SK-MEL-5 (cell line): ENCODE results near the gene EPHA5. TPM values are rescaled to one million over a fixed set of nuclear protein-coding genes. Genes with fewer than 3 reads are reported as not detected.

ENCODE experiments used
- DNase-seq: peaks from one replicate; pipeline ENCODE4 v3.0.0-alpha.2; 2016; ENCODE audit warnings: low read depth, low spot score
- in situ Hi-C: cut with HindIII; loops from 2 replicates; pipeline ENCODE4 v1.10.0; 2016; ENCODE audit warnings: low sequenced_read_pairs, high pct_unique_total_duplicates, low pct_unique_long_range_greater_than_20kb
- polyA plus RNA-seq, 2 experiments: library from polyadenylated mRNA; depleted of rRNA; stranded (reverse); fragments of >200 nt; gene quantifications; 2 replicates each; pipeline ENCODE4 v1.2.3, GENCODE V29; 2015
- total RNA-seq: library from RNA; depleted of rRNA; stranded (reverse); fragments of >200 nt; shearing (Covaris generic); gene quantifications from 2 replicates; pipeline ENCODE4 v1.2.3, GENCODE V29; 2014; rRNA removed

EPHA5 gene
- 6.0 and 8.7 TPM in 2 replicates for total RNA-seq
- 4.5 and 5.7 TPM in 2 replicates for polyA plus RNA-seq (2015; cell fraction: cytosol; rRNA removed)
- 5.2 TPM in 2 replicates for polyA plus RNA-seq (2015; cell fraction: nucleus; rRNA removed)

GRCh38 chr4:65670331-65671031, at the start of gene EPHA5:
TSS of gene EPHA5 (minus strand) at chr4:65670489. CDS start at chr4:65669742, 747 bp downstream.
- in situ Hi-C loops = no loop called here

GRCh38 chr4:65719635-65720034, 49.3 kb upstream of the EPHA5 start:
- DNase-seq = no peak
- in situ Hi-C loops = no loop called here

More at GRCh38 chr4:65670331-65671031, at the start of gene EPHA5:
- DNase-seq = peak; percentile 87

GRCh38 chr4:65698631-65699030, 28.3 kb upstream of the EPHA5 start:
- in situ Hi-C loops = no loop called here
- no peak for DNase-seq

- in situ Hi-C loops = no loop called here
- no peak for DNase-seq
These were observed 26.1 kb upstream of the EPHA5 start for GRCh38 chr4:65696436-65696835.

DNA sequence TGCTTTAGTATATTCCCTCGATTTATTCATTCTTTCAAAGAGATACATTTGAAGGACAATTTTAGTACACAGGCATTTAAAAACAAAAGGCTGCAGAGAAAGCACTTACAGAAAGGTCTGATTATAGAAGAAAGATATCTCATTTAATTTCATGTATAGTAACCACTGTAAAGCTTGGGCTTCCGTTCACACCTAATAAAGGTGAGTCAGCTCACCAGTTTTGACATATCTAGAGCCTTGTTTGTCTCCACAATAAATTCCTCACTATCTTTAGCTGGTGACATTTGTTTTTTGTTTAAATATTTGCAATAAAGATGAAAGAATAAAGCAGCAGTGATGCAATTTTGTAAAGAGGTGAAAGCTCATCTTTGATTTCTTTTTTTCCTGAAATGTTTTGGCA, 1.1 kb upstream of the EPHA5 start:
- no peak for DNase-seq
- in situ Hi-C loops = no loop called here

GRCh38 chr4:65670020-65670330, 314 bp downstream of the EPHA5 start:
- DNase-seq = no peak
- in situ Hi-C loops = no loop called here

- in situ Hi-C loops = no loop called here
- peak; percentile 19 for DNase-seq
These were observed 924 bp downstream of the EPHA5 start for GRCh38 chr4:65669111-65670019.

DNA sequence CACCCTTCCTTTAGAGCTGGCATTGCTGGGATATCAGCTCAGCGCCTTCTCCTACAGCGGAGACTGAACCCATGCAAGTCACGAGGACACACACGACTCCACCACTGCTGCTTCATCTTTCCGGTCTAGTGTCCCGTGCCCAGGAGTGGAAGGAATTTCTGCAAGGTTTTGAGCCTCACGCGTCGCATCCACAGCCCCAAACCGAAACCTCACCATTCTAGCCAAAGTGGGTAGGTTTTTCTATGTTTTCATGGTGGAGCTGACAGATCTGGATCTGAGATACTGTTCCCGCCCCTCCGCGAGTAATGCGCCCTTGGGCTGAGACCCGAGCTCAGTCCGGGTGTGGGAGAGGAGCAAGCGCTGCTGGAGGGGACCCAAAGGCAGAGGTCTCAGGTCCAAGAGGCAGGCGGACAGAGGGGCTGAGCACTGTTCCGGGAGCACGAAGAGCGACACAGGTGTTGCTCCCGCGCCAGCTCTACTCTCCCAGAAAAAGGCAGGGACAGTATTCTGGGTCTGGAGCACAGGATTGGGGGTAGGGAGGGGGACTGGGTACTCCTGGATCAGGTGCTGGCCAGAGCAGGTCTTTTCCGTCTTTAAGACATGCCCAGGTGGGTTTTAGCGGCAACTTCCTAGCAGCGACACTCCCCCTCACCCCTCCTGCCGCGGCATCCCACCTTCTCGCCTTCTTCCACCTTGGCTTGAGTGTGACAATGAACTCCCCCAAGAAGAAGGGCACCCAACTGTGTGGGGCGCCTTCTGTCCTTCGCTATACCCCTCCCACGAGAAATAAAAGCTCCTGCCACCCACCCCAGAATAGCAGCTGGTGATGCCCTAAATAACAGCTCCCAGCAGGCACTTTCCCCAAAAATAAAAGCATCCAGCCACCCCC, 1.8 kb downstream of the EPHA5 start:
- in situ Hi-C loops = no loop called here
- DNase-seq = peak; percentile 88

DNA sequence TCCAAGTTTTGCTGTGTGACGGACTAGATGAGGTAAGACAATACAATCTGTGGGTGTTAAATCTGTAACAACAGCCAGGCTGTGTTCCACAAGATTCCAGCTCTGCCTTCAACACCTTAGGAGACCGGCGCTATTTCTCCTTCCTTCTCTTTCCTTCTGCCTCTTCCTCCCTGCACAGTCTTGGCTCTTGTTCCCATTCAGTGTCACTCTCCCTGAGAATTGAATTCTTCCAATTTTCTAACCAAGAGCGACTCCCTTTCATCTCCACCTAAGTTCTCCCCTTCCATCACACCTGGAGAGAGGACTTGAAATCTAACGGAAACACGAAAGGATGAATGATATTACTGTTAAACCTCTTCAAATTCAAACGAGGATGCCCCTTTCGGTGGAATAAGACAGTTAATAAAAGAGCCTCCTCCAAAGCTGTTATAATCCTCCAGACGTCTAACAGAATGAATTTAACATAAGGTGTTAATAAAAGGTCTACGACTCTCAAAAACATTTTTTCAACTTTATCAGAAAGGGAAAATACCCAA, 2.7 kb downstream of the EPHA5 start:
- in situ Hi-C loops = no loop called here
- DNase-seq = no peak

DNA sequence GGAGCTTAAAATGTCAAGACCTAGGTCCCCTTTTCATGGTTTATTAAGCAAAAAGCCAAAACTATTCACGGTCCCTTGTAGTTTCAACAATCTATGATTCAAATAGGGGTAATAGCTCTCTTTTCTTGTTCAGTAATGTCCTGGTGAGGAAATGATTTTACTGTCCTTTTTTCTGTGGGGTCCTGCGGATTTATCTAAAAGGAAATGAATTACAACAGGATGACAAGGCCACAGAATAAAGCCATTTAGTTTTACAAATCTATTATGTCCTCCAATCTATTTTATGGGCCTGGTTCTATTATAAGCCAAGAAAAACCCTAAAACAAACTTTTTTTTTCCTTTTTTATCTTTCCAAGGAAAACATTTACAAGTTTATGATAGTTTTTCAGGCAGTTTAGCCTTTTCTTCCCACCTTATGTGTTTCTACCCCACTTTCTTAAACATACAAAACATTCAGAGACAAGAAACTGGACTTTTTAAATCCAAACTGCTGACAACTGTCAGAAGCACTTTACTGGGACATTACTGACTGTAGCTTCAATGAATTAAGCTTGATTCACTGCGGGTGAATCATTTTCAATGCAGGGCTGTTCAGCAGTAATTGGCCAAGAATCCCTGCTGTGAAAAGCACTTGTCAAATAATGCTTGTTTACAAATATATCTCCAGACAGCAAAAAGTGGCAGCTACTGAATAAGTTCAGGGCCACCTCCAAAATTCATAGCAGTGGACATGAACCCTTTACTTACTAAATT, 4.3 kb downstream of the EPHA5 start:
- peak; percentile 46 for DNase-seq
- in situ Hi-C loops = no loop called here

- in situ Hi-C loops = no loop called here
- DNase-seq = no peak
These were observed 8.8 kb downstream of the EPHA5 start for GRCh38 chr4:65661471-65661870.

- in situ Hi-C loops = no loop called here
- no peak for DNase-seq
These were observed 12.2 kb downstream of the EPHA5 start for GRCh38 chr4:65658117-65658516.

DNA sequence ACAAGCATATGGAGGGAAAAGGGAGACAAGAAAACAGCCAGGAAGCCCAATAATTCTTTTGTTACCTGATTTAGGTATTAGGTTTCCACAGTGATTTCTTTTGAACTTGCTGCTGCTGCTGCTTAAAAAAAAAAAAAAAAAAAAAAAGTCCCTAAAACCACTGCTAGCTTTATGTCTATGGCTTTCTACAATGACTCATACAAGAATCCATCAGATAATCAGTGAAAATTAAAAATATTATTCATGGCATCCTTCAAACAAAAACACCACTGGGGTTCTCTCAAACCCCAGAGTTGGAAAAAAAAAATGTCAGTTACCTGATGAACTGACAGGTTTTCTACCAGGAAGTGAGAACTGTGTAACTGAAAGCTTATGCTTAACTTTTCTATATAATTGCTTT, 14.3 kb downstream of the EPHA5 start:
- no peak for DNase-seq
- in situ Hi-C loops = no loop called here

DNA sequence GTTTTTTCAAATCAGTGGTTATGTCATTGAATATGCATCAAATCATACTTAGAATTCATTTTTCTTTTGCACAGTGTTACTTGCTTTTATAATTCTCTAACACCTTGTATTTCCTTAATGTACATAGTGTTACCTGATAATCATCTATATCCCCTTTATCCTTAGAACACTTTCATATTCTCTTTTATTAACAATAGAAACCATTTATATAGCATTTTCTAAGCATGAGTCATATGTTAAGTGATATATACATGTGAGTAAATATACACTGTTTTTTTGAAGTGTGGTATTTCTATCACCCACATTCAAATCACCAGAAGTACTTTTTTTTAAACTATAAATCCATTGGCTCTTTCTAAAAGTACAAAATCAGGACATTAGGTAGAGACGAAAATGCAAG, 15.3 kb downstream of the EPHA5 start:
- DNase-seq = no peak
- in situ Hi-C loops = no loop called here

- in situ Hi-C loops = no loop called here
- DNase-seq = no peak
These were observed 16.4 kb downstream of the EPHA5 start for GRCh38 chr4:65653740-65654361.

GRCh38 chr4:65651751-65652150, 18.5 kb downstream of the EPHA5 start:
- in situ Hi-C loops = no loop called here
- no peak for DNase-seq

GRCh38 chr4:65651031-65651430, 19.3 kb downstream of the EPHA5 start:
- DNase-seq = no peak
- in situ Hi-C loops = no loop called here
